Coronary artery (tissue), 2 donors: ENCODE data around the gene SUSD5.

Source experiments
- DNase-seq: peaks from one replicate; pipeline ENCODE4 v3.0.0-alpha.2; 2017; ENCODE audit warnings: low spot score
- H3K27ac ChIP-seq, 2 donors: fragments of 200-600 bp; sonication (generic); one replicate each; pipeline ENCODE4 v1.5.1; 2016 to 2019
- H3K4me3 ChIP-seq: fragments of 200-600 bp; sonication (generic); 2 replicates; pipeline ENCODE4 v1.5.1; 2016; ENCODE audit warnings: mild to moderate bottlenecking, moderate library complexity
- CTCF ChIP-seq: fragments of 200-600 bp; sonication (generic); IDR thresholded peaks from one replicate; pipeline ENCODE4 v1.5.1; 2019; ENCODE audit warnings: antibody characterized with exemption

SUSD5 gene

GRCh38 chr3:33219175-33219487 is 521 bp upstream of the SUSD5 start:
- Histone ChIP-seq H3K4me3 (peak overlapping the region; percentile 79), H3K27ac (peak overlapping the region; percentile 79 to 89)
- no peak for DNase-seq
- no peak for TF ChIP-seq CTCF

- no peak for TF ChIP-seq CTCF
- DNase-seq = no peak
- Histone ChIP-seq H3K27ac (peak overlapping the region; percentile 79 to 89), H3K4me3 (peak overlapping the region; percentile 79)
These were observed 654 bp downstream of the SUSD5 start for GRCh38 chr3:33217866-33218445.

- no peak overlapping the region for H3K27ac ChIP-seq
- peak overlapping the region; percentile 79 for H3K4me3 ChIP-seq
- no peak for TF ChIP-seq CTCF
- DNase-seq = no peak
These were observed 2.9 kb downstream of the SUSD5 start for GRCh38 chr3:33215739-33216138.

- no peak for TF ChIP-seq CTCF
- H3K27ac ChIP-seq = peak overlapping the region in 1 of 2 donors; percentile 34
- H3K4me3 ChIP-seq = no peak overlapping the region
- no peak for DNase-seq
These were observed 6.2 kb downstream of the SUSD5 start for GRCh38 chr3:33212406-33212805.

- DNase-seq = peak; percentile 77
- no peak for TF ChIP-seq CTCF
- Histone ChIP-seq H3K27ac (peak overlapping the region in 1 of 2 donors; percentile 25), H3K4me3 (no peak overlapping the region)
These were observed 7.2 kb downstream of the SUSD5 start for GRCh38 chr3:33211444-33211843.

- no peak overlapping the region for H3K27ac ChIP-seq
- DNase-seq = no peak
- no peak for TF ChIP-seq CTCF
- H3K4me3 ChIP-seq = no peak overlapping the region
These were observed 9.3 kb downstream of the SUSD5 start for GRCh38 chr3:33209357-33209756.

GRCh38 chr3:33202711-33203457 is 15.7 kb downstream of the SUSD5 start:
- no peak for TF ChIP-seq CTCF
- Histone ChIP-seq H3K27ac (peak overlapping the region; percentile 89 to 92), H3K4me3 (no peak overlapping the region)
- DNase-seq = no peak
